Activated naive CD4-positive, alpha-beta T cell treated with anti-CD3 and anti-CD28 coated beads, Interleukin-2, amount 50 U/mL, for 16 hours (primary cell): Measurements from ENCODE around the gene HMX1.

Source experiments
- DNase-seq: peaks from one replicate; pipeline ENCODE4 v3.0.0-alpha.2; 2020

Gene HMX1

GRCh38 chr4:8867624-8868320 is 3.9 kb downstream of the HMX1 start:
- no peak for DNase-seq

- DNase-seq, result no peak
Measured at GRCh38 chr4:8866828-8867623, 4.6 kb downstream of the HMX1 start.

GRCh38 chr4:8866421-8866820 is 5.2 kb downstream of the HMX1 start:
- no peak for DNase-seq

GRCh38 chr4:8865681-8866310 is 5.8 kb downstream of the HMX1 start:
- DNase-seq, result no peak

GRCh38 chr4:8864912-8865680 is 6.5 kb downstream of the HMX1 start:
- no peak for DNase-seq

GRCh38 chr4:8863686-8864682 is 7.7 kb downstream of the HMX1 start:
- DNase-seq, result no peak

- DNase-seq, result no peak
Measured at GRCh38 chr4:8862800-8863685, 8.6 kb downstream of the HMX1 start.

- DNase-seq, result no peak
Measured at GRCh38 chr4:8862334-8862733, 9.3 kb downstream of the HMX1 start.

- no peak for DNase-seq
Measured at GRCh38 chr4:8861576-8862295, 9.9 kb downstream of the HMX1 start.

GRCh38 chr4:8860892-8861575 is 10.6 kb downstream of the HMX1 start:
- no peak for DNase-seq

- DNase-seq, result no peak
Measured at GRCh38 chr4:8860096-8860891, 11.3 kb downstream of the HMX1 start.

- DNase-seq, result no peak
Measured at GRCh38 chr4:8859550-8860095, 12.0 kb downstream of the HMX1 start.

- DNase-seq, result no peak
Measured at GRCh38 chr4:8858701-8859210, 12.9 kb downstream of the HMX1 start.

- no peak for DNase-seq
Measured at GRCh38 chr4:8857766-8858700, 13.6 kb downstream of the HMX1 start.

- no peak for DNase-seq
Measured at GRCh38 chr4:8856835-8857621, 14.6 kb downstream of the HMX1 start.

- no peak for DNase-seq
Measured at GRCh38 chr4:8855818-8856245, 15.8 kb downstream of the HMX1 start.
